ENCODE results near the gene CREB5.

- TF ChIP-seq CTCF (IDR thresholded peaks at IDR 0.05; ENCODE audit: poor library complexity, severe bottlenecking) = no peak
- no peak for TF ChIP-seq TAF1 (IDR thresholded peaks at IDR 0.05; ENCODE audit: low read depth)
- TF ChIP-seq EZH2 (IDR thresholded peaks at IDR 0.05; ENCODE audit: borderline replicate concordance, insufficient read depth, low read length, poor library complexity, severe bottlenecking) = no peak
- TF ChIP-seq EP300 (conservative IDR thresholded peaks at IDR 0.05; ENCODE audit: poor library complexity, severe bottlenecking) = no peak
- TF ChIP-seq POLR2AphosphoS5 (IDR thresholded peaks at IDR 0.05) = no peak
- no peak for TF ChIP-seq RAD21 (conservative IDR thresholded peaks at IDR 0.05)
- TF ChIP-seq REST (IDR thresholded peaks at IDR 0.05; ENCODE audit: borderline replicate concordance) = no peak
Observed at GRCh38 chr7:28811701-28812430, 399.5 kb downstream of the CREB5 start.
